Mucosa of descending colon (tissue), 3 donors: ENCODE data around the gene EYA2. TPM values are rescaled to one million over a fixed set of nuclear protein-coding genes. Genes with fewer than 3 reads are reported as not detected.
"Not testable (repeated sequence)": the region's sequence is repeated elsewhere in the genome, so short reads cannot be mapped to it uniquely, and the experiment has no call there.

ENCODE experiments used
- ATAC-seq: fragments of 200-7000 bp; cut with Tn5 transposase; one replicate; pipeline ENCODE4 v1.9.1; 2020; ENCODE audit warnings: mild to moderate bottlenecking, moderate library complexity
- DNase-seq, 3 donors: peaks; one replicate each; pipeline ENCODE4 v3.0.0-alpha.2; 2020
- H3K36me3 ChIP-seq: fragments of 200-600 bp; one replicate; pipeline ENCODE4 v1.8.0; 2021; ENCODE audit warnings: low read depth, mild to moderate bottlenecking
- H3K4me1 ChIP-seq: fragments of 200-600 bp; one replicate; pipeline ENCODE4 v1.8.0; 2021; ENCODE audit warnings: low read depth, mild to moderate bottlenecking
- H3K4me3 ChIP-seq: fragments of 200-600 bp; one replicate; pipeline ENCODE4 v1.8.0; 2021; ENCODE audit warnings: mild to moderate bottlenecking
- H3K9me3 ChIP-seq: fragments of 200-600 bp; one replicate; pipeline ENCODE4 v1.8.0; 2021; ENCODE audit warnings: mild to moderate bottlenecking
- intact Hi-C, 2 donors: fragments of 100-400 bp; cut with DNase I in 1 of 2; cut with micrococcal nuclease in 1 of 2; formaldehyde crosslinking; loops; one replicate each; pipeline versions ENCODE4 v1.11.0 to v1.11.1; 2022; cut with DNase I, micrococcal nuclease
- total RNA-seq, 3 donors: library from RNA; stranded (reverse); fragmentation: NEBNext Ultra II Directional in 2 of 3; extraction: Animal tissue kit (Norgen Biotek cat#: 25700) in 2 of 3; gene quantifications; one replicate each; pipeline versions ENCODE4 v1.2.1 to v1.2.4, GENCODE V29; 2021 to 2023
- TF ChIP-seq, protein P1 (sequence below): fragments of 200-600 bp; IDR thresholded peaks from one replicate; pipeline ENCODE4 v1.8.0; 2022; ENCODE audit warnings: antibody characterized with exemption, mild to moderate bottlenecking
- donor health status: DM: no; HTN: no; CAD: no; lungs with moderate emphysema.
- donor health status: DM: no; HTN: no; CAD: no.
- donor health status: DM: no; HTN: yes; CAD: no.

Gene EYA2
- total RNA-seq, 3 donors from 2014 or later = 14.3 to 22.3 (median 19.5) TPM

DNA sequence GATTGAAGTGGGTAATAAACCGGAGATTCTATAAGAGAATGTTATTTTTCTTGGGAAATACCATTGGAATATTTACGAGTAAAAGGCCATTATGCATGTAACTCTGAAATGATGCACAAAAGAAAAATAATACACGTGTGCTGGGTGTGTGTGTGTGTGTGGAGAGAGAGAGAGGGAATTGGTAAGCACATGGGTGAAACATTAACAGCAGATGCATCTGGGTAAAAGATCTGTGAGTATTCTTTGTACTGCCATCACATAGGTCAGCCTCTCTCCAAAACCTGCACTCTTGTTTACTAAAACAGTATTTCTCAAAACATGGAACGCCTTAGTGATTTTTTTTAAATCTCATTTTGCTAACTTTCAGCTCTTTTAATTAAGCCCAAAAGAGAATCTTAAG, 28.9 kb downstream of the EYA2 start:
- TF ChIP-seq, protein P1, sequence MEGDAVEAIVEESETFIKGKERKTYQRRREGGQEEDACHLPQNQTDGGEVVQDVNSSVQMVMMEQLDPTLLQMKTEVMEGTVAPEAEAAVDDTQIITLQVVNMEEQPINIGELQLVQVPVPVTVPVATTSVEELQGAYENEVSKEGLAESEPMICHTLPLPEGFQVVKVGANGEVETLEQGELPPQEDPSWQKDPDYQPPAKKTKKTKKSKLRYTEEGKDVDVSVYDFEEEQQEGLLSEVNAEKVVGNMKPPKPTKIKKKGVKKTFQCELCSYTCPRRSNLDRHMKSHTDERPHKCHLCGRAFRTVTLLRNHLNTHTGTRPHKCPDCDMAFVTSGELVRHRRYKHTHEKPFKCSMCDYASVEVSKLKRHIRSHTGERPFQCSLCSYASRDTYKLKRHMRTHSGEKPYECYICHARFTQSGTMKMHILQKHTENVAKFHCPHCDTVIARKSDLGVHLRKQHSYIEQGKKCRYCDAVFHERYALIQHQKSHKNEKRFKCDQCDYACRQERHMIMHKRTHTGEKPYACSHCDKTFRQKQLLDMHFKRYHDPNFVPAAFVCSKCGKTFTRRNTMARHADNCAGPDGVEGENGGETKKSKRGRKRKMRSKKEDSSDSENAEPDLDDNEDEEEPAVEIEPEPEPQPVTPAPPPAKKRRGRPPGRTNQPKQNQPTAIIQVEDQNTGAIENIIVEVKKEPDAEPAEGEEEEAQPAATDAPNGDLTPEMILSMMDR = no peak
- no peak for DNase-seq
- peak; percentile 46 for ATAC-seq
- intact Hi-C loops = no loop called here
- no peak overlapping the region for H3K4me3 ChIP-seq
- H3K9me3 ChIP-seq = no peaks in the 10 kb centered on the region
- peaks cover 7% of the 10 kb centered on the region for H3K4me1 ChIP-seq
- no peaks in the 10 kb centered on the region for H3K36me3 ChIP-seq

DNA sequence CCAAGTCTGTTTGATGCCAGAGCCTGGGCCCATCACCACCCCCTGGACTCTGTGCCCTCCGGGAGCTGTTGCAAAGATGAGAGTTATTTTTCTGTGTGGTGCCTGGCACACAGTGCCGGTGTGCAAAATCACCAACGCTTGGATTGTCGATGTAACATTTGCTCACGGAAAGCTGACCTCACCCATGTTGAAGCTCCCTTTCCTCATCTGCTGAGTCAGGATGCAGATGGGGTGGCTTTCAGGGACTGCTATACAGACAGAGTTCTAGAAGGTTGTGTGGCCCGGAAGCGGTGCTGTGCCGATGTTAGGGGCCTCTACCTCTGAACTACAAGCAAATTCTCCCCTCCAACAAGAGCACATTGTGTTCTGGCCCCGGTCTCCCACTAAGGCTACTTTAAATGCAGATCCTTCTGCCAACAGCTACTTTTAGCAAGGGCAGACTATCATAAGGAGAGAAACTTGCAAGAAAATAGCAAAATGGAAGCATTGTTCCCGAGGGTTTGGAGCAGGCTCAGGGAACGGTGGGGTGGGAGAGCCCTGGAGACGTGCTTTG, 34.0 kb downstream of the EYA2 start:
- intact Hi-C loops = no loop called here
- H3K4me3 ChIP-seq = no peak overlapping the region
- no peaks in the 10 kb centered on the region for H3K4me1 ChIP-seq
- no peaks in the 10 kb centered on the region for H3K9me3 ChIP-seq
- ATAC-seq (no peak), DNase-seq (no peak)
- H3K36me3 ChIP-seq = no peaks in the 10 kb centered on the region
- TF ChIP-seq, protein P1 = no peak

DNA sequence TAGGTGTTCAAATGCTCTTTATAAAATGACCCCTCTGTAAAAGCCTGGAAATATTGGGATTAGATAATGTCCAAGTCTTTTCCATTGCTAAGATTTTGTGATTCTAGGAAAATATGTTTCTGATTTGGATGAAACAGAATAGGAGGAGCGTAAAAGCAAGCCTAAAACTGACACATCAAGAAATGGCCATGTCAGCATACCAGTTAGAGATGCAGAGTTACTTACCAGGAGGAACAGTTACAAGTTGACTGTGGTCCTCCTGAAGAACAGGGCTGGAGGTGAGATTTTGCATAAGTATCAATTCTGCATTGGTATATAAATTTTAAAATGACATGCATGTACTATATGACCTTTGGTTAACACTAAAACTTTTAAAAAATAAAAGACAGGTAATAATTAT, 35.3 kb downstream of the EYA2 start:
- no peak for DNase-seq
- H3K4me3 ChIP-seq = no peak overlapping the region
- intact Hi-C loops = no loop called here
- no peaks in the 10 kb centered on the region for H3K36me3 ChIP-seq
- no peaks in the 10 kb centered on the region for H3K4me1 ChIP-seq
- no peaks in the 10 kb centered on the region for H3K9me3 ChIP-seq
- TF ChIP-seq, protein P1 = no peak
- ATAC-seq = no peak

DNA sequence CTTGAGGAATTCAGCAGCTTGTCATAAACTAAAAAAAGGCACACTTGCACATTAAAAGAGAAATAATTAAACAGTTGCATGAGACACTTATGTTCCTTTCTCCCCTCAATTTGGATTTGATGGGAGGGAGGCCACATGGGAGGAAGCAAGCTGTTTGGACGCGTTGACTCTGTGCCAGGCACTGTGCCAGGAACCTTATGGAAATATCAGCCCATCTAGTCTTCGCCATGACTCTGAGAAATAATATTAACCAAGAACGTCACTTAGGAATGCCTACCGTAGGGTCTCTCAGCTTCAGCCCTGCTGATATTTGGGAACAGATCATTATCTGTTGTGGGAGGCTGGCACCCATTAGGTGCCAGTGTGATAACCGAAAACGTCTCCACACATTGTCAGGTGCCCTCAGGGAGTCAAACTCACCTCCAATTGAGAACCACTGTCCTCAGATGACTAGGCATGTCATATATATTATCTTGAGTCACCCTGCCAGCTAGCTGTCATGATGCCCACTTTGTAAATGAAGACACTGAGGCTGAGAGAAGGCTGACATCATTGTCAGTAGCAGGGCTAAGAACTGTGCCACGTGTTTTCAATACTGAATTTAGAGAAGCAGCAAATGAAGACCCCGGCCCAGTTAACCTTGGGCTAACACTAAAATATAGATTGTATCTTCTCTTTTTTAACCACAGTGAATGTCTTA, 36.1 kb downstream of the EYA2 start:
- Histone ChIP-seq H3K36me3 (no peaks in the 10 kb centered on the region), H3K9me3 (no peaks in the 10 kb centered on the region), H3K4me3 (no peak overlapping the region), H3K4me1 (no peaks in the 10 kb centered on the region)
- intact Hi-C loops = no loop called here
- ATAC-seq (no peak), DNase-seq (no peak)
- TF ChIP-seq, protein P1 = no peak

DNA sequence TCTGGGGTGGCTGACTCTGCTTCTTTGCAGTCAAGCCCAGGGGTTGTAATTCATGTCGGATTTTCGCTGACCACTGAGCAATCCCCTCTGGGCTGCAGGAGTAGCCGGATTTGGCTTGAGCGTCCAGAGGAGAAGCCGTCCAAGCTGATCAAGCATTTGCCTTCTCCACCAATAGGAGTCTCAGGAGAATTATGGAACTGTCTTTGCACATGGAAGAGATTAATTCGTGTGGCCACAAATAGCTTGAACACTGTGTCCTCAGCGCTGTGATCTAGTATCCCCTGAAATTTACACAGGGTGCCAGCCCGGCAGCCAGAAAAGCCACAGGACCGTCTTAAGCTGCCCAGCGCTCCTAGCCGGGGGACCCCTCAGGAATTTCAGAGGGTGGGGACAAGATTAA, 37.1 kb downstream of the EYA2 start:
- Histone ChIP-seq H3K9me3 (no peaks in the 10 kb centered on the region), H3K36me3 (no peaks in the 10 kb centered on the region), H3K4me1 (no peaks in the 10 kb centered on the region), H3K4me3 (no peak overlapping the region)
- no peak for ATAC-seq
- intact Hi-C loops = no loop called here
- TF ChIP-seq, protein P1 = no peak
- no peak for DNase-seq

DNA sequence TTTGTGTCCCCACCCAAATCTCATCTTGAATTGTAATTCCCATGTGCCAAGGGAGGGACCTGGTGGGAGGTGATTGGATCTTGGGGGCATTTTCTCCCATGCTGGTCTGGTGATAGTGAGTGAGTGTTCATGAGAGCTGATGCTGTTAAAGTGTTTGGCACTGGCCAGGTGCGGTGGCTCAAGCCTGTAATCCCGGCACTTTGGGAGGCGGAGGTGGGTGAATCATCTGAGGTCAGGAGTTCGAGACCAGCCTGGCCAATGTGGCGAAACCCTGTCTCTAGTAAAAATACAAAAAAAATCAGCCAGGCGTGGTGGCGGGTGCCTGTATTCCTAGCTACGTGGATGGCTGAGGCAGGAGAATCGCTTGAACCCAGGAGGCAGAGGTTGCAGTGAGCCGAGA, 37.8 kb downstream of the EYA2 start:
- ATAC-seq, H3K9me3 ChIP-seq, intact Hi-C loops, H3K4me1 ChIP-seq, H3K4me3 ChIP-seq, H3K36me3 ChIP-seq, DNase-seq: not testable (repeated sequence)
